ENCODE data around the gene UCN.

UCN gene

DNA sequence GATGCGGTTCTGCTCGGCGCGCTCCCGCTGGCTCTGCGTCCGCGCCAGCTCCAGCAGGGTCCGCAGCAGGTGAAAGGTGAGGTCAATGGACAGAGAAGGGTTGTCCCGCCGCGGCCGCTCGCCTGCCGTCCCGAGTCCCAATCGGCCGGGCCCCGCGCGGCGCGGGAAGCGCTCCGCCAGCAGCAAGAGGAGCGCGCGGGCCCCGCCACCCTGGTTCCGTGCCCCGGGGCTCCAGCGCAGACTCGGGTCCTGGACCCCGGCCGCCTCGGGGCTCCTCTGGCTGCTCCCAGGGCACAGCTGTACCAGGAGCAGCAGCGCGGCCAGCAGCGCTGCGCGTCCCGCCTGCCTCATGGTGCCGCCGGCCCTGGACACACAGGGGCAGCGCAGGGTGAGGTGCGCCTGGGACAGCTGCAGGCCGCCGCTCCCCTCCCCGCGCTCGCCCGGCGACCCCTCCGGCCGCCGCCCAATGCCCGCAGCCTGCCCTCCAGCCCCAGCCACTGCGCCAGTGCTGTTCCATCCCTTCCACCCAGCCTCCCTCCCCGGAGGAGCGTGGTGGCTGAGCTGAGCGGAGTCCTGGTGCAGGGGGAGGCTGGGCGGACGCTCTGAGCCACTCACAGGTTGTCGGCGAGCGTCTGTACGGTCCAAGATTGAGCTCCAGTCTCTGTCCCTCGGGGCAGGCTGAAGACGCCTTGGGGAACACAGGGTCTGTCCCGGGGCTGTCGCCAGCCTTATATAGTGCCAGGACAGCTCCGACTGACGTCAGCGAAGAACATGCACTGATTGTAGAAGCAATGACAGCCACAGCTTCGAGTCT is 493 bp downstream of the UCN start:
- Histone ChIP-seq H3K27me3 (ENCODE audit: low read depth, low read length) (no peaks in the 10 kb centered on the region), H4K20me1 (ENCODE audit: insufficient read depth, low read length) (no peaks in the 10 kb centered on the region), H3K27ac (ENCODE audit: low read length) (no peak overlapping the region), H3K9ac (ENCODE audit: low read length) (no peak overlapping the region), H3K36me3 (replicated peaks; ENCODE audit: low read depth, low read length) (no peaks in the 10 kb centered on the region), H3K4me3 (ENCODE audit: low read length) (no peak overlapping the region), H2AFZ (ENCODE audit: low read depth, low read length) (no peak overlapping the region), H3K4me2 (ENCODE audit: low read length) (no peak overlapping the region), H3K79me2 (ENCODE audit: low read length) (no peaks in the 10 kb centered on the region), H3K9me3 (ENCODE audit: insufficient read depth, low read length) (no peaks in the 10 kb centered on the region), H3K4me1 (ENCODE audit: low read length) (peaks cover 2% of the 10 kb centered on the region)
- TF ChIP-seq EZH2phosphoT487 (IDR thresholded peaks at IDR 0.05; ENCODE audit: low read depth), result no peak
- no peak for TF ChIP-seq CTCF (IDR thresholded peaks at IDR 0.05; ENCODE audit: low read depth, low read length)

DNA sequence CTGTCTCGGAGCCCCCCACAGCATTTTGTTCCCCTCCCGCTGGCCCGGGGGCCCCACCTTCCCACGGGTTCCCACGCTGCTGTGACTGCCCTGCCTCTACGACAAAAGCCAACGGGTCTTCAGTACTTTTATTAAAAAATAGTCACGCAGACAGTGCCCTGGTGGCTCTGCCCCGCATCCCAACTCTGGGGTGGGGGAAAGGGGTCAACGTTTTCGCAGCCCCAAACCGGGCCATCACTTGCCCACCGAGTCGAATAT is 1.0 kb downstream of the UCN start:
- TF ChIP-seq EZH2phosphoT487 (IDR thresholded peaks at IDR 0.05; ENCODE audit: low read depth) (no peak), CTCF (IDR thresholded peaks at IDR 0.05; ENCODE audit: low read depth, low read length) (no peak)
- Histone ChIP-seq H3K4me2 (ENCODE audit: low read length) (no peak overlapping the region), H3K27me3 (ENCODE audit: low read depth, low read length) (no peaks in the 10 kb centered on the region), H3K4me1 (ENCODE audit: low read length) (peaks cover 4% of the 10 kb centered on the region), H4K20me1 (ENCODE audit: insufficient read depth, low read length) (no peaks in the 10 kb centered on the region), H3K9me3 (ENCODE audit: insufficient read depth, low read length) (no peaks in the 10 kb centered on the region), H3K79me2 (ENCODE audit: low read length) (no peaks in the 10 kb centered on the region), H3K4me3 (ENCODE audit: low read length) (no peak overlapping the region), H3K36me3 (replicated peaks; ENCODE audit: low read depth, low read length) (no peaks in the 10 kb centered on the region), H2AFZ (ENCODE audit: low read depth, low read length) (no peak overlapping the region), H3K27ac (ENCODE audit: low read length) (no peak overlapping the region), H3K9ac (ENCODE audit: low read length) (no peak overlapping the region)

DNA sequence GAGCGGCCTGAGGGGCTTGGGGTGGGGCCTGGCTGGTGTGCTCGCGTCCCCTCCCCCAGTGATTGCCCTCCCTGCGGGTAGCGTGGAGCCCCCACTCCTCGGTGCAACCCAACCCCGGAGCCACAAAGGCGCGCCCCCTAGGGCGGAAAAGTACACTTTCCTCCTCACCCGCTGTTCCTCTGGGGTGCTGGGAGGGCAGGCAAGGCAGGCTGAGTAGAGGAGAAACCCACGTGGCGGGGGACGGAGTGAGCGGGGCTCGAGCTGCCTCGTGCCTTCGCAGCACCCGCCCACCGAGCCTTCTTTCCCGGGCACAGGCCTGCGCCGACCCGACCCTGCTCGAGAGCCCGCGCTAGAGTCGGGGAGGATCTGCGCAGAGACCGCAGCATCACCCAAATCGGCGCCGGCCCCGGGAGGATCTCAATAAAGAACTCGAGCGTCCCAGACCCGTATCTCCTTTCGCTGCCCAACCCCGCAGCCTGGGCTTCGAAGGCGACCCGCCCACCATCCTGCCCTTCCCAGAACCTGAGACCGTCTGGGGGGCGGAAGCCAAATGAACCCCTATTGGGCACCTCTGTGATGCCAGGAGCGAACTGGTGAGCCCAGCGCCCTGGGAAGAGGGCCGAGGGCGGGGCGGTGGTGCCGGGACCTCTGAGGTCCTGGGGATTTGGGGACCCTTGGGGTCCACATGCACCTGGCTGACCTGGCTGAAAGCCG is 1.5 kb downstream of the UCN start:
- Histone ChIP-seq H3K9ac (ENCODE audit: low read length) (no peak overlapping the region), H3K36me3 (replicated peaks; ENCODE audit: low read depth, low read length) (no peaks in the 10 kb centered on the region), H2AFZ (ENCODE audit: low read depth, low read length) (no peak overlapping the region), H4K20me1 (ENCODE audit: insufficient read depth, low read length) (no peaks in the 10 kb centered on the region), H3K4me2 (ENCODE audit: low read length) (no peak overlapping the region), H3K27me3 (ENCODE audit: low read depth, low read length) (no peaks in the 10 kb centered on the region), H3K9me3 (ENCODE audit: insufficient read depth, low read length) (no peaks in the 10 kb centered on the region), H3K4me1 (ENCODE audit: low read length) (peaks cover 4% of the 10 kb centered on the region), H3K27ac (ENCODE audit: low read length) (no peak overlapping the region), H3K79me2 (ENCODE audit: low read length) (no peaks in the 10 kb centered on the region), H3K4me3 (ENCODE audit: low read length) (no peak overlapping the region)
- TF ChIP-seq CTCF (IDR thresholded peaks at IDR 0.05; ENCODE audit: low read depth, low read length) (no peak), EZH2phosphoT487 (IDR thresholded peaks at IDR 0.05; ENCODE audit: low read depth) (no peak)

DNA sequence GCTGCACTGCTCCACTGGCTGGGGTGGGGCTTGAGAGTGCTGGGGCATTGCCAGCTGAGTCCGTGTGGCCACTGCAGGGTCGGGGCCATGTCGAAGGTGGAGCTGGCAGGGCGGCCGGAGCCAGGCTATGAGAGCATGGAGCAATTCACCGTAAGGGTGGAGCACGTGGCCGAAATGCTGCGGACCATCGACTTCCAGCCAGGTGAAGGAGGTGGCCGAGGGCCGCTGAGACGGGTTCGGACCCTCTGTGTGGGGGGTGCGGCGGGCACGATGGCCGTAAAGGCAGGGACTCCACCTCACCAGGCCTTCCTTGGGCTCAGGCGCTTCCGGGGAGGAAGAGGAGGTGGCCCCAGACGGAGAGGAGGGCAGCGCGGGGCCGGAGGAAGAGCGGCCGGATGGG is 2.1 kb downstream of the UCN start:
- peaks cover 4% of the 10 kb centered on the region for H3K4me1 ChIP-seq (ENCODE audit: low read length)
- no peaks in the 10 kb centered on the region for H4K20me1 ChIP-seq (ENCODE audit: insufficient read depth, low read length)
- no peak overlapping the region for H3K4me3 ChIP-seq (ENCODE audit: low read length)
- H3K4me2 ChIP-seq (ENCODE audit: low read length), result no peak overlapping the region
- H3K79me2 ChIP-seq (ENCODE audit: low read length), result no peaks in the 10 kb centered on the region
- no peak overlapping the region for H3K9ac ChIP-seq (ENCODE audit: low read length)
- no peak overlapping the region for H2AFZ ChIP-seq (ENCODE audit: low read depth, low read length)
- H3K27me3 ChIP-seq (ENCODE audit: low read depth, low read length), result no peaks in the 10 kb centered on the region
- no peaks in the 10 kb centered on the region for H3K36me3 ChIP-seq (replicated peaks; ENCODE audit: low read depth, low read length)
- no peaks in the 10 kb centered on the region for H3K9me3 ChIP-seq (ENCODE audit: insufficient read depth, low read length)
- no peak overlapping the region for H3K27ac ChIP-seq (ENCODE audit: low read length)
- no peak for TF ChIP-seq CTCF (IDR thresholded peaks at IDR 0.05; ENCODE audit: low read depth, low read length)
- TF ChIP-seq EZH2phosphoT487 (IDR thresholded peaks at IDR 0.05; ENCODE audit: low read depth), result no peak
